ENCODE data around the gene CSGALNACT2.
"Not testable (repeated sequence)": the region's sequence is repeated elsewhere in the genome, so short reads cannot be mapped to it uniquely, and the experiment has no call there.

Gene CSGALNACT2, protein sequence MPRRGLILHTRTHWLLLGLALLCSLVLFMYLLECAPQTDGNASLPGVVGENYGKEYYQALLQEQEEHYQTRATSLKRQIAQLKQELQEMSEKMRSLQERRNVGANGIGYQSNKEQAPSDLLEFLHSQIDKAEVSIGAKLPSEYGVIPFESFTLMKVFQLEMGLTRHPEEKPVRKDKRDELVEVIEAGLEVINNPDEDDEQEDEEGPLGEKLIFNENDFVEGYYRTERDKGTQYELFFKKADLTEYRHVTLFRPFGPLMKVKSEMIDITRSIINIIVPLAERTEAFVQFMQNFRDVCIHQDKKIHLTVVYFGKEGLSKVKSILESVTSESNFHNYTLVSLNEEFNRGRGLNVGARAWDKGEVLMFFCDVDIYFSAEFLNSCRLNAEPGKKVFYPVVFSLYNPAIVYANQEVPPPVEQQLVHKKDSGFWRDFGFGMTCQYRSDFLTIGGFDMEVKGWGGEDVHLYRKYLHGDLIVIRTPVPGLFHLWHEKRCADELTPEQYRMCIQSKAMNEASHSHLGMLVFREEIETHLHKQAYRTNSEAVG

GRCh38 chr10:43138021-43138756 is at the start of gene CSGALNACT2:
TSS of gene CSGALNACT2 (plus strand) at chr10:43138445. CDS start at chr10:43155150, 16,705 bp downstream.
- peak; percentile 91 for DNase-seq

GRCh38 chr10:43089519-43089918 is 48.7 kb upstream of the CSGALNACT2 start:
- no peak for DNase-seq

DNA sequence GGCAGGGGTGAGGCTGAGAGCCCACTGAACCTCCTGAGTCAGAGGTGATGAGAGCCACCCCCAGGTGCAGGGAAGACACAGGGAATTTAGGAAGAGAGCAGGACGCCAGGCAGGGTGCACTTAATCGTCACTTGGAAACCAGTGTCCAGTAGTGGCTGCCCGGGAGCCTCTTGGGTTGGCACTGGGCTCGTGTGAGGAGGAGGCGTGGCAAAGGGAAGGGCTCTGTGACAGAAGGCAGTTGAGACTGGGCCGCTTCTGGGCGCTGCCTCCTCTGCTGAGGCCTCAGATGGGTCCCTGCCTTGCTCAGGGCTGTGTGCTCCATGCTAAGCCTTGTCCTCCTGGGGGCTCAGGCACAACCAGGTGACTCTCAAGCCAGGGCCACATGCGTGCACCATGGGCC is 48.1 kb upstream of the CSGALNACT2 start:
- no peak for DNase-seq

GRCh38 chr10:43090664-43091063 is 47.6 kb upstream of the CSGALNACT2 start:
- DNase-seq = no peak

- DNase-seq = no peak
These were observed 46.4 kb upstream of the CSGALNACT2 start for GRCh38 chr10:43091846-43092245.

DNA sequence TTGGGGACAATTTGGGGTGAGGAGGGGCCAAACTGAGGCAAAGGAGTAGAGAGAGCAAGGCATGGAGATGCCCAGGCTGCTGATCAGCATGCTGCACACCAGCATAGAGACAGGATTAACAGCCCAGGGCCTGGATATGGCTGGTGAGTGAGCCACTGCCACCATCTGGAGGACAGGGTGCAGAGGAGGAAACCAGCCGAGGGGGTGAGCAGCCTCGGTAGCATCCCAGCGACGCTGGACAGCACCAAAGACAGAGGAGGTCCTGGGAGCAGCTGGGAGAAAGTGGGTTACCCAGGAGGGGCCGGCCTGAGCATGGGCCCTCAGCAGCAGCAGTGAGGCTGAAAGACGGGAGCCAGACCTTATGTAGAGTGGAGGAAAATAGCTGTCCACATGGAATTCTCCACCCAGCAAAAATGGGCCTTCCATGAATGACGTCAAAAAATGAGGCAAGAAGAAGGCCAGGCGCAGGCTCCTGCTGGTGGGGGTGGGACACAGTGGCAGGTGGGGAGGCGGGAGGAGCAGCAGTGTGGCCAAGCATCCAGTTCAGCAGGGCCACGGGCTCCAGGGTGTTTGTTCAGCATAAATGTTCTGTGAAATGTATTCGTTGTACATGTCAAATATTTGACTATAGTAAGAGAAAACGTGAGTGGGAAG is 44.7 kb upstream of the CSGALNACT2 start:
- DNase-seq = no peak

- no peak for DNase-seq
These were observed 44.2 kb upstream of the CSGALNACT2 start for GRCh38 chr10:43094085-43094484.

GRCh38 chr10:43099339-43099738 is 38.9 kb upstream of the CSGALNACT2 start:
- not testable (repeated sequence) for DNase-seq

DNA sequence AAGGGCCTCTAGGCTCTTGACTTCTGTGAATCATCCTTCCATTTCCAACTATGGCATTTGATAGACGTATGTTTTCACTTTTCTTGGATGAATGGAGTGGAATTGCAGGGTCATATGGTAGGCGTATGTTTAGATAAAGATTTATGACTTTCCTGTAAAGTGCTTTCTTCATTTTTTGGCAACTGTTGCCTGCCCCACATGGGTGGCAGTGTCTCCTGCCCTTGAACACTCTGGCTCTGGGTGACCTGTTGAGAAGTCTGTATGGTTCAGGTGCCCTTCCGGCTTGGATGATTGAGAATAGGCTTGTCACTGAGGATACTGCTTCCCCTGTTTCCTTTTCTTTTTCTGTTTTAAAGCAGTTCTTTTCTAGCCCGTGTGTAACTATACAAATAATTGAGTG is 38.3 kb upstream of the CSGALNACT2 start:
- no peak for DNase-seq

- no peak for DNase-seq
These were observed 37.9 kb upstream of the CSGALNACT2 start for GRCh38 chr10:43100366-43100765.

DNA sequence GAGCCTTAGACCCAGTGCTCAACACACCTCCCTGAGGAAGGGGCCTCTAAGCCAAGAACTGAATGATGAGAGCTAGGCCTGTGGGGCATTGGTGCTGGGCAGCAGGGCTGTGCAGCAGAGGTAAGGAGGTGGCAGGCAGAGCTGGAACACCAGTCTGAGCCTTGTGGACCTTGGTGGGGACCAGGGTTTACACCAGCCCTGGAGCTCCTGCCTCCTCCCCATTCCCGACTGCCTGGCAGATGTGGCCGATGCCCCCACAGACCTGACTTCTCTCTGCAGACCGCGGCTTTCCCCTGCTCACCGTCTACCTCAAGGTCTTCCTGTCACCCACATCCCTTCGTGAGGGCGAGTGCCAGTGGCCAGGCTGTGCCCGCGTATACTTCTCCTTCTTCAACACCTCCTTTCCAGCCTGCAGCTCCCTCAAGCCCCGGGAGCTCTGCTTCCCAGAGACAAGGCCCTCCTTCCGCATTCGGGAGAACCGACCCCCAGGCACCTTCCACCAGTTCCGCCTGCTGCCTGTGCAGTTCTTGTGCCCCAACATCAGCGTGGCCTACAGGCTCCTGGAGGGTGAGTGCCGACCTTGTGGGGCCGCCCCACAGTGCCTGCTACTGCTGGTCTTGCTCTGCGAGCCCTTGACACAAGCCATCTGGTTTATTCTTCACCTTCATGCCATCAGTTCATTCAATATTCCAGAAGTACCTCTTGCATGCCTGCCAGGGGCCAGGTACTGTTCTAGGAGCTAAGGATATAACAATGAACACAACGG is 36.0 kb upstream of the CSGALNACT2 start:
- DNase-seq = no peak

GRCh38 chr10:43105102-43105955 is 32.9 kb upstream of the CSGALNACT2 start:
- peak; percentile 88 for DNase-seq

DNA sequence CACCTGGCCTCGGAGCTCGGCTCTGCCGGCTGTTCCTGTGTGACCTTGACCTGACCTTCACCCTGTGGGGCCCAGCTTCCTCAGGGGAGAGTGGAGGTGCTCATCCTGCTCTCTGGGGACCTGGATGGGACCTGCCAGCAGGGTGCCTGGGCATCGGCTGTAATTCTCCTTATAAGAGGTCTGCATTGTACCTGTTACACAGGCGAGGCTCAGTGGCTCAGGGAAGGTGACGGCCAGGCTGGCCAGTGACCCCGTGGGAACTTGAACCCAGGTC is 32.4 kb upstream of the CSGALNACT2 start:
- no peak for DNase-seq

GRCh38 chr10:43106256-43107091 is 31.8 kb upstream of the CSGALNACT2 start:
- no peak for DNase-seq

GRCh38 chr10:43108951-43109350 is 29.3 kb upstream of the CSGALNACT2 start:
- no peak for DNase-seq

GRCh38 chr10:43109671-43110249 is 28.5 kb upstream of the CSGALNACT2 start:
- no peak for DNase-seq

DNA sequence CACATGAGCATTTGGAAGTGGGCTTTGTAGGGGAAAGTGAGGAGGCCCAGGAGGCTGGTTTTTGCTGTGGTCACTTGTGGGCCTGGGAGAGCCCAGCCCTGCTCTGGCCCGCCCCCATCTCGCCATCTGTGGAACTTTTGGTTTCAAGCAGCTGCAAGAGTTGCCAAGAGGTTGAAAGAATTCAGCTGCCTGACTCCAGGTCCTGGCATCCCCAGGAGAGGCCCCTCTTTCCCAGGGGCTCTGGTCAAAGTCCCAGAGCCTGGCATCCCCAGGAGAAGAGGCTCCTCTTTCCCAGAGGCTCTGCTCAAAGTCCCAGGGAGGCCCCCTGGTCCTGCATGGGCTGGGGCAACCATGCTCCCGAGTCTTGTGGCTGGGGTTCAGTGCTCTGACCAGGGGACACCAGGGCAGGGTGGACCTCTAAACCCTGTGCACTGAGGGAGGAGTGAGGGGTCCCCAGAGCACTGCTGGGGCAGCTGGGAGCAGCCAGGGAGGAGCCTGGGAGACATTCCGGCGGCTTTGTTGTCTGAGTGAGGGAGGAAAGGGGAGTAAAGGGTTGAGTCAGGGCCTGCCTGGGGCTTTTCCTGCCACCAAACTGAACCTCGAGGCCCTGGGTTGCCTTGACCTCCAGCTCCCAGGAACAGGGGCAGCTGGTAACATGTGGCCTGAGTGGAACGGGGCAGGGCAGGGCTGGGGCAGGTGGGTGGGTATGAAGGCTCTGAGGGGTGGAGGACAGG is 27.7 kb upstream of the CSGALNACT2 start:
- peak; percentile 58 for DNase-seq

- no peak for DNase-seq
These were observed 27.1 kb upstream of the CSGALNACT2 start for GRCh38 chr10:43111101-43111500.

DNA sequence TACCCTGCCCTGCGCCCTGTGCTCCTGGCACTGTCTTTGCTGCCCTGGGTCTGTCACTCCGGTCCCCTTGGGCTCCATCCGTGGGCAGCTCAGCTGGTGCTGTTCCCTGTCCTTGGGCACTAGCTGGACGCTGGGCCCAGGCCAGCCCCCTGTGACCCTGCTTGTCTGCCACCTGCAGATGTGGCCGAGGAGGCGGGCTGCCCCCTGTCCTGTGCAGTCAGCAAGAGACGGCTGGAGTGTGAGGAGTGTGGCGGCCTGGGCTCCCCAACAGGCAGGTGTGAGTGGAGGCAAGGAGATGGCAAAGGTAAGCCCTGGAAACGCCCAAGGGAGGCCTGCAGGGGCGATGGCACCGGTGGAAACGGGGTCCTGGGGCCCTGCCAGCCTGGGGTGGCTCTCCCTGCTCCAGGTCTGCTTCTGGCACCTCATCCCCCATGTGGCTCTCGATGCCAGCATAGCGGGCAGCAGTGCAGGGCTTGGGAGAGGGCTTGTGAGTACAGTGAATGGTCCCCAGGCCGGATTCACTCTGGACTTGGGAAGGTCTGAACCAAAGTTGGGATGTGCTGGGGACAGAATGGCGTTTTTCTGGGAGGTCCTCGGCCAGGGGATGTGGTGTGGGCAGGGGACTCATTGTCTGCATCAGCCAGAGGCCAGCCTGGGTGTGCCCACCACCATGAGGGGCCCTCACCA is 26.2 kb upstream of the CSGALNACT2 start:
- DNase-seq = no peak
